H9 (cell line): ENCODE results near the gene DUSP16. TPM values are rescaled to one million over a fixed set of nuclear protein-coding genes. Genes with fewer than 3 reads are reported as not detected.
"Not testable (repeated sequence)": the region's sequence is repeated elsewhere in the genome, so short reads cannot be mapped to it uniquely, and the experiment has no call there.

ENCODE experiments used
- DNase-seq: peaks from one replicate; pipeline ENCODE4 v3.0.0-alpha.2; 2017
- H2AFZ ChIP-seq: one replicate; pipeline ENCODE4 v1.6.1; 2013; ENCODE audit warnings: mild to moderate bottlenecking, low read length, control low read depth, moderate library complexity
- H2AK5ac ChIP-seq: 2 replicates; pipeline ENCODE4 v1.6.1; 2013; ENCODE audit warnings: low read length, control low read depth, mixed read lengths; ENCODE audit not compliant: insufficient read length
- H2BK120ac ChIP-seq: one replicate; pipeline ENCODE4 v1.6.1; 2013; ENCODE audit warnings: low read depth, mild to moderate bottlenecking, low read length, control low read depth, inconsistent platforms; ENCODE audit not compliant: poor library complexity, severe bottlenecking
- H2BK12ac ChIP-seq: 2 replicates; pipeline ENCODE4 v1.6.1; 2013; ENCODE audit warnings: low read length, control low read depth, mixed read lengths, low read depth; ENCODE audit not compliant: insufficient read length
- H2BK15ac ChIP-seq: 2 replicates; pipeline ENCODE4 v1.6.1; 2013; ENCODE audit warnings: low read depth, low read length, control low read depth
- H2BK20ac ChIP-seq: one replicate; pipeline ENCODE4 v1.6.1; 2013; ENCODE audit warnings: low read depth, mild to moderate bottlenecking, low read length, control low read depth, inconsistent platforms; ENCODE audit not compliant: poor library complexity, severe bottlenecking
- H2BK5ac ChIP-seq: 2 replicates; pipeline ENCODE4 v1.6.1; 2013; ENCODE audit warnings: low read length, control low read depth, mixed read lengths; ENCODE audit not compliant: insufficient read length
- H3K14ac ChIP-seq: 2 replicates; pipeline ENCODE4 v1.6.1; 2013; ENCODE audit warnings: low read length, control low read depth; ENCODE audit not compliant: insufficient read depth
- H3K18ac ChIP-seq: 2 replicates; pipeline ENCODE4 v1.6.1; 2013; ENCODE audit warnings: low read depth, mild to moderate bottlenecking, mixed read lengths, low read length, control low read depth; ENCODE audit not compliant: insufficient read length
- H3K23ac ChIP-seq: 2 replicates; pipeline ENCODE4 v1.6.1; 2013; ENCODE audit warnings: low read length, control low read depth, mixed read lengths, low read depth; ENCODE audit not compliant: insufficient read length
- H3K23me2 ChIP-seq: 2 replicates; pipeline ENCODE4 v1.6.1; 2013; ENCODE audit warnings: low read depth, mild to moderate bottlenecking, mixed read lengths, low read length, control low read depth; ENCODE audit not compliant: insufficient read length, poor library complexity, severe bottlenecking
- H3K27ac ChIP-seq: 2 replicates; pipeline ENCODE4 v1.5.1; 2013; ENCODE audit warnings: low read length, control low read depth, mixed read lengths, low read depth; ENCODE audit not compliant: insufficient read length
- H3K27me3 ChIP-seq: 2 replicates; pipeline ENCODE4 v1.6.1; 2013; ENCODE audit warnings: low read length, control low read depth, inconsistent platforms; ENCODE audit not compliant: insufficient read depth
- H3K4ac ChIP-seq: 2 replicates; pipeline ENCODE4 v1.6.1; 2013; ENCODE audit warnings: low read depth, mild to moderate bottlenecking, control low read depth, inconsistent platforms, low read length, moderate library complexity
- H3K4me1 ChIP-seq: 2 replicates; pipeline ENCODE4 v1.6.1; 2013; ENCODE audit warnings: low read length, control low read depth, inconsistent platforms; ENCODE audit not compliant: insufficient read depth
- H3K4me2 ChIP-seq: 2 replicates; pipeline ENCODE4 v1.6.1; 2013; ENCODE audit warnings: low read length, control low read depth, mixed read lengths; ENCODE audit not compliant: insufficient read length, insufficient read depth
- H3K56ac ChIP-seq: 2 replicates; pipeline ENCODE4 v1.6.1; 2013; ENCODE audit warnings: low read depth, mild to moderate bottlenecking, mixed read lengths, low read length, control low read depth; ENCODE audit not compliant: insufficient read length
- H3K79me1 ChIP-seq: 2 replicates; pipeline ENCODE4 v1.6.1; 2013; ENCODE audit warnings: low read depth, mild to moderate bottlenecking, moderate library complexity, low read length, control low read depth, inconsistent platforms; ENCODE audit not compliant: insufficient read depth, poor library complexity, severe bottlenecking
- H3K79me2 ChIP-seq: 2 replicates; pipeline ENCODE4 v1.6.1; 2013; ENCODE audit warnings: low read length, control low read depth, inconsistent platforms; ENCODE audit not compliant: insufficient read depth
- H3K9ac ChIP-seq: 2 replicates; pipeline ENCODE4 v1.6.1; 2013; ENCODE audit warnings: low read length, control low read depth, mixed read lengths; ENCODE audit not compliant: insufficient read length; ENCODE audit errors: extremely low read depth
- H3K9me3 ChIP-seq: one replicate; pipeline ENCODE4 v1.6.1; 2013; ENCODE audit warnings: low read depth, low read length, inconsistent platforms; ENCODE audit not compliant: control insufficient read depth
- H3T11ph ChIP-seq: one replicate; pipeline ENCODE4 v1.6.1; 2013; ENCODE audit warnings: mild to moderate bottlenecking, low read length, control low read depth, inconsistent platforms
- H4K20me1 ChIP-seq: one replicate; pipeline ENCODE4 v1.6.1; 2013; ENCODE audit not compliant: control insufficient read depth, insufficient read length, insufficient read depth
- H4K5ac ChIP-seq: 2 replicates; pipeline ENCODE4 v1.6.1; 2013; ENCODE audit warnings: low read depth, mild to moderate bottlenecking, mixed read lengths, low read length, control low read depth; ENCODE audit not compliant: insufficient read length
- H4K8ac ChIP-seq: replicated peaks from 2 replicates; pipeline ENCODE4 v1.6.1; 2013; ENCODE audit warnings: low read length, control low read depth, mixed read lengths, low read depth; ENCODE audit not compliant: insufficient read length
- H4K91ac ChIP-seq: 2 replicates; pipeline ENCODE4 v1.6.1; 2013; ENCODE audit warnings: low read depth, mild to moderate bottlenecking, moderate library complexity, mixed read lengths, low read length, control low read depth; ENCODE audit not compliant: insufficient read length
- H3K27ac Mint-ChIP-seq, 3 experiments: 2 replicates in 2 of 3; 3 replicates in 1 of 3; pipeline ENCODE4 v1.8.0; 2020 to 2021; ENCODE audit warnings: mixed read lengths in 3 of 3, mild to moderate bottlenecking in 1 of 3, moderate library complexity in 1 of 3
- H3K27me3 Mint-ChIP-seq: 2 replicates; pipeline ENCODE4 v1.8.0; 2021; ENCODE audit warnings: low read depth, mild to moderate bottlenecking, moderate library complexity, mixed read lengths
- H3K36me3 Mint-ChIP-seq, 3 experiments: 2 replicates in 2 of 3; 3 replicates in 1 of 3; pipeline ENCODE4 v1.8.0; 2020 to 2021; ENCODE audit warnings: low read depth in 3 of 3, mixed read lengths in 3 of 3; ENCODE audit not compliant: insufficient read depth in 1 of 3
- H3K4me1 Mint-ChIP-seq, 2 experiments: 2 replicates each; pipeline ENCODE4 v1.8.0; 2020; ENCODE audit warnings: mixed read lengths in 2 of 2
- H3K4me3 Mint-ChIP-seq, 2 experiments: 2 replicates in 1 of 2; 3 replicates in 1 of 2; pipeline ENCODE4 v1.8.0; 2020 to 2021; ENCODE audit warnings: mild to moderate bottlenecking in 2 of 2, mixed read lengths in 2 of 2, moderate library complexity in 1 of 2
- H3K9me3 Mint-ChIP-seq, 2 experiments: 2 replicates in 1 of 2; 3 replicates in 1 of 2; pipeline ENCODE4 v1.8.0; 2020; ENCODE audit warnings: mild to moderate bottlenecking in 2 of 2, mixed read lengths in 2 of 2, moderate library complexity in 1 of 2
- WGBS: extraction: QIAGEN DNeasy Blood & Tissue Kit; methylation state at CpG from one replicate; pipeline ENCODE4 v1.1.7; 2013; ENCODE audit warnings: missing lambda C conversion rate, low lambda C conversion rate, mixed read lengths; ENCODE audit not compliant: insufficient read length; ENCODE audit errors: extremely low coverage; 5-methylcytosine and 5-hydroxymethylcytosine counted together
- total RNA-seq: library from RNA; stranded (reverse); gene quantifications from 2 replicates; pipeline ENCODE4 v1.2.1, GENCODE V29; 2021

The DUSP16 gene
- total RNA-seq, 1 experiment from 2014 or later = 64.0 TPM

DNA sequence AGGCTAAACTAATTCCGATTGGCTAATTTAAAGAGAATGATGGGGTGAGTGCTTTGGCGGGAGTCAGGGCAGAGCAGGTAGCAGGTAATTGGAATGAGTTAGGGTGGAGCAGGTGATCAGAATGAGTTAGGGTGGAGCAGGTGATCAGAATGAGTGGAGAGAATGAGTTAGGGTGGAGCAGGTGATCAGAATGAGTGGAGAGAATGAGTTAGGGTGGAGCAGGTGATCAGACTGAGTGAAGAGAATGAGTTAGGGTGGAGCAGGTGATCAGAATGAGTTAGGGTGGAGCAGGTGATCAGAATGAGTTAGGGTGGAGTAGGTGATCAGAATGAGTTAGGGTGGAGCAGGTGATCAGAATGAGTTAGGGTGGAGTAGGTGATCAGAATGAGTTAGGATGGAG lies 33.3 kb upstream of the DUSP16 start:
- H3K27me3 ChIP-seq, H3K56ac ChIP-seq, H3K23ac ChIP-seq, H4K20me1 ChIP-seq, H3K4me1 Mint-ChIP-seq, H3K9me3 Mint-ChIP-seq, H3K27me3 Mint-ChIP-seq, H3K4me2 ChIP-seq, H3K4me3 Mint-ChIP-seq, H2AFZ ChIP-seq, H3K9me3 ChIP-seq, H3K18ac ChIP-seq, H3K79me1 ChIP-seq, H2AK5ac ChIP-seq, H3K4ac ChIP-seq, H4K91ac ChIP-seq, H3K36me3 Mint-ChIP-seq, H3K14ac ChIP-seq, H2BK12ac ChIP-seq, H3K79me2 ChIP-seq, H2BK20ac ChIP-seq, H3K4me1 ChIP-seq, H2BK15ac ChIP-seq, H2BK5ac ChIP-seq, H4K8ac ChIP-seq, H4K5ac ChIP-seq, H3K23me2 ChIP-seq, H3K27ac ChIP-seq, H3K27ac Mint-ChIP-seq, DNase-seq, H2BK120ac ChIP-seq, H3K9ac ChIP-seq, H3T11ph ChIP-seq: not testable (repeated sequence)
- no CpG with 5 or more reads among the region's 2 CpGs for WGBS
